NT2/D1 (cell line): Measurements from ENCODE around the gene CDKN2AIPNL.
"Not testable (repeated sequence)": the region's sequence is repeated elsewhere in the genome, so short reads cannot be mapped to it uniquely, and the experiment has no call there.

Experiments
- DNase-seq: peaks from one replicate; pipeline ENCODE4 v3.0.0-alpha.2; 2011; ENCODE audit warnings: low read depth, low spot score
- H3K27me3 ChIP-seq: 2 replicates; pipeline ENCODE4 v1.6.0; 2011; ENCODE audit warnings: mild to moderate bottlenecking; ENCODE audit not compliant: insufficient read length, insufficient read depth
- H3K36me3 ChIP-seq: 2 replicates; pipeline ENCODE4 v1.6.1; 2011; ENCODE audit warnings: mild to moderate bottlenecking, low read length, mixed read lengths; ENCODE audit not compliant: insufficient read depth, insufficient read length
- H3K4me1 ChIP-seq: 2 replicates; pipeline ENCODE4 v1.5.1; 2011; ENCODE audit not compliant: insufficient read depth, insufficient read length
- H3K4me3 ChIP-seq: 2 replicates; pipeline ENCODE4 v1.5.1; 2011; ENCODE audit warnings: low read depth; ENCODE audit not compliant: insufficient read length
- H3K9ac ChIP-seq: 2 replicates; pipeline ENCODE4 v1.6.0; 2011; ENCODE audit warnings: low read depth; ENCODE audit not compliant: insufficient read length
- H3K9me3 ChIP-seq: 2 replicates; pipeline ENCODE4 v1.5.1; 2011; ENCODE audit warnings: mild to moderate bottlenecking, low read length; ENCODE audit not compliant: insufficient read depth
- SUZ12 ChIP-seq: IDR thresholded peaks from 2 replicates; pipeline ENCODE4 v1.6.1; 2011; ENCODE audit not compliant: insufficient read length, insufficient read depth; ENCODE audit errors: extremely low read depth
- YY1 ChIP-seq: IDR thresholded peaks from 2 replicates; pipeline ENCODE4 v1.6.1; 2011; ENCODE audit not compliant: insufficient read length, insufficient read depth
- ZNF274 ChIP-seq: IDR thresholded peaks from 2 replicates; pipeline ENCODE4 v1.6.1; 2011; ENCODE audit warnings: mild to moderate bottlenecking, low read depth, low read length

The CDKN2AIPNL gene

DNA sequence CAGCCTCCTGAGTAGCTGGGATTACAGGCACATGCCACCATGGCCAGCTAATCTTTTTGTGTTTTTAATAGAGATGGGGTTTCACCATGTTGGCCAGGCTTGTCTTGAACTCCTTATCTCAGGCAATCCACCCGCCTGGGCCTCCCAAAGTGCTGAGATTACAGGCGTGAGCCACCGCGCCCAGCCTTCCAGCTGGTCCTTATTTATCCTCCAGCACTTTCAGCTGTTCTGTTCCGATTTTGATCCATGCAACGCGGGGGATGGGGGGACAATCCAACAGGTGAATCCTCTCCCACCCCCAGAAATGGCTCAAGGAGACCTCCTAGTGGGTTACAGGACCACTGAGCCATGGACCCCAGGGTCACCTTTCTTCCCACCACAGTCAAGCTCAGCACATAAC, 14.7 kb upstream of the CDKN2AIPNL start:
- Histone ChIP-seq H3K9ac (no peak overlapping the region), H3K4me3 (no peak overlapping the region), H3K36me3 (no peaks in the 10 kb centered on the region), H3K4me1 (peaks cover 3% of the 10 kb centered on the region), H3K27me3 (no peaks in the 10 kb centered on the region), H3K9me3 (no peaks in the 10 kb centered on the region; the same call in 1 of the 2 replicates)
- no peak for DNase-seq
- TF ChIP-seq YY1: no peak
- TF ChIP-seq ZNF274: no peak
- TF ChIP-seq SUZ12: no peak

- H3K4me3 ChIP-seq: no peak overlapping the region
- no peaks in the 10 kb centered on the region for H3K4me1 ChIP-seq
- H3K27me3 ChIP-seq: no peaks in the 10 kb centered on the region
- DNase-seq: no peak
- H3K9ac ChIP-seq: no peak overlapping the region
- no peak for TF ChIP-seq YY1
- no peak for TF ChIP-seq ZNF274
- TF ChIP-seq SUZ12: no peak
- peaks cover 9% of the 10 kb centered on the region; the same call in 1 of the 2 replicates for H3K9me3 ChIP-seq
- no peaks in the 10 kb centered on the region for H3K36me3 ChIP-seq
These were observed 11.7 kb upstream of the CDKN2AIPNL start for GRCh38 chr5:134423376-134423775.

DNA sequence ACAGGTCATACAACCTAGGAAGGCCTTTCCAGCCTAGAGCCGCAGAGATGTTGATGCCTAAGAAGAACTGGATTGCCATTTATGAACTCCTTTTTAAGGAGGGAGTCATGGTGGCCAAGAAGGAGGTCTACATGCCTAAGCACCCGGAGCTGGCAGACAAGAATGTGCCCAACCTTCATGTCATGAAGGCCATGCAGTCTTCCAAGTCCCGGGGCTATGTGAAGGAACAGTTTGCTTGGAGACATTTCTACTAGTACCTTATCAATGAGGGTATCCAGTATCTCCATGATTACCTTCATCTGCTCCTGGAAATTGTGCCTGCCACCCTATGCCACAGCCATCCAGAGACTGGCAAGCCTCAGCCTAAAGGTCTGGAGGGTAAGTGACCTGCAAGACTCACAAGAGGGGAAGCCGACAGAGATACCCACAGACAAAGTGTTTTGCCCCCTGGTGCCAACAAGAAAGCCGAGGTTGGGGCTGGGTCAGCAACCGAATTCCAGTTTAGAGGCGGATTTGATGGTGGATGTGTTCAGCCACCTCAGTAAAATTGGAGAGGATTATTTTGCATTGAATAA, 11.2 kb upstream of the CDKN2AIPNL start:
- no peak for DNase-seq
- Histone ChIP-seq H3K9me3 (peaks cover 9% of the 10 kb centered on the region; the same call in 1 of the 2 replicates), H3K4me1 (no peaks in the 10 kb centered on the region), H3K27me3 (no peaks in the 10 kb centered on the region), H3K9ac (no peak overlapping the region), H3K36me3 (no peaks in the 10 kb centered on the region), H3K4me3 (no peak overlapping the region)
- no peak for TF ChIP-seq YY1
- no peak for TF ChIP-seq SUZ12
- no peak for TF ChIP-seq ZNF274

DNA sequence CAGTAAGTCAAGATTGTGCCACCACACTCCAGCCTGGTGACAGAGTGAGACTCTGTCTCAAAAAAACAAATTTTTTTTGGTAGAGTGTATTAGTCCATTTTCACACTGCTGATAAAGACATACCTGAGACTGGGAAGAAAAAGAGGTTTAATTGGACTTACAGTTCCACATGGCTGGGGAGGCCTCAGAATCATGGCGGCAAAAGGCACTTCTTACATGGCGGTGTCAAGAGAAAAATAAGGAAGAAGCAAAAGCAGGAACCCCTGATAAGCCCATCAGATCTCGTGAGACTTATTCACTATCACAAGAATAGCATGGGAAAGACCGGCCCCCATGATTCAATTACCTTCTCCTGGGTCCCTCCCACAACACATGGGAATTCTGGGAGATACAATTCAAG, 9.4 kb upstream of the CDKN2AIPNL start:
- H3K4me1 ChIP-seq, H3K4me3 ChIP-seq, H3K27me3 ChIP-seq, H3K9me3 ChIP-seq, DNase-seq, H3K9ac ChIP-seq, H3K36me3 ChIP-seq: not testable (repeated sequence)

- no peak for DNase-seq
- no peaks in the 10 kb centered on the region for H3K4me1 ChIP-seq
- no peaks in the 10 kb centered on the region for H3K27me3 ChIP-seq
- H3K9me3 ChIP-seq: peaks cover 9% of the 10 kb centered on the region; the same call in 1 of the 2 replicates
- TF ChIP-seq ZNF274 (no peak), YY1 (no peak), SUZ12 (no peak)
- no peak overlapping the region for H3K9ac ChIP-seq
- H3K36me3 ChIP-seq: no peaks in the 10 kb centered on the region
- H3K4me3 ChIP-seq: no peak overlapping the region
These were observed 8.7 kb upstream of the CDKN2AIPNL start for GRCh38 chr5:134420343-134420742.

- Histone ChIP-seq H3K27me3 (no peaks in the 10 kb centered on the region), H3K9ac (no peak overlapping the region), H3K36me3 (no peaks in the 10 kb centered on the region), H3K9me3 (peaks cover 9% of the 10 kb centered on the region; the same call in 1 of the 2 replicates), H3K4me3 (no peak overlapping the region), H3K4me1 (no peaks in the 10 kb centered on the region)
- DNase-seq: no peak
- TF ChIP-seq ZNF274: no peak
- TF ChIP-seq YY1: no peak
- TF ChIP-seq SUZ12: no peak
These were observed 7.3 kb upstream of the CDKN2AIPNL start for GRCh38 chr5:134418958-134419357.

DNA sequence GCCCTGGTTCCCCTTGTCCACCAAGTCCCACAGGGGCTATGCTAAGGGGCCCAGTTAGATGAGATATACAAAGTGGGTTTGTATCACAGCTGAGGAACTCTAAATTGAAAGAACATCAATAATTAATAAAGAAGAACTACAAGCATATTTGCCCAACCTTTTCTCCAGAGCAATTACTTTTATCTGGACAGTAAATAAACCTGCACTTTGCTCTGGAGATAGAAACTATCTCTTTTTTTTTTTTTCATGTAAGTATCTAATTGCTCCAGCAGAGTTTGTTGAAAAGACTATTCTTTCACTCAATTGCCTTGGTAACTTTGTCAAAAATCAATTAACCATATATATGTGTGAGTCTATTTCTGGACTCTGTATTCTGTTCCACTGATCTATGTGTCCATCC, 6.0 kb upstream of the CDKN2AIPNL start:
- no peaks in the 10 kb centered on the region for H3K27me3 ChIP-seq
- peaks cover 9% of the 10 kb centered on the region; the same call in 1 of the 2 replicates for H3K9me3 ChIP-seq
- no peak for DNase-seq
- no peak overlapping the region for H3K9ac ChIP-seq
- no peaks in the 10 kb centered on the region for H3K36me3 ChIP-seq
- no peak overlapping the region for H3K4me3 ChIP-seq
- TF ChIP-seq YY1 (no peak), SUZ12 (no peak)
- H3K4me1 ChIP-seq: no peaks in the 10 kb centered on the region
